ENCODE results near the gene PLCL2. TPM values are rescaled to one million over a fixed set of nuclear protein-coding genes. Genes with fewer than 3 reads are reported as not detected.

Gene PLCL2
- total RNA-seq, 1 experiment from 2014 or later: 32.1 TPM

GRCh38 chr3:17116007-17116600, 231.3 kb downstream of the PLCL2 start:
- H3K27me3 ChIP-seq (ENCODE audit: insufficient read depth, low read length): no peaks in the 10 kb centered on the region
- H4K5ac ChIP-seq (ENCODE audit: insufficient read length, low read depth, low read length): no peak overlapping the region
- no peaks in the 10 kb centered on the region for H3K4me1 ChIP-seq (ENCODE audit: insufficient read depth, low read length)
- Mint-ChIP-seq H3K27me3 (ENCODE audit: low read depth) (peaks cover 2% of the 10 kb centered on the region; the same call in 1 of the 2 replicates), H3K36me3 (ENCODE audit: insufficient read depth in 1 of 3, low read depth in 3 of 3) (peaks cover 0 to 4% (median 0%) of the 10 kb centered on the region in 3 experiments; a peak in 1 of 7 replicates), H3K4me3 (no peak overlapping the region), H3K27ac (no peak overlapping the region), H3K4me1 (no peaks in the 10 kb centered on the region; a peak in 1 of 4 replicates), H3K9me3 (no peaks in the 10 kb centered on the region; a peak in 2 of 5 replicates)
- no CpG with 5 or more reads among the region's 8 CpGs for WGBS (ENCODE audit: extremely low coverage, insufficient read length, low lambda C conversion rate)
- H2BK12ac ChIP-seq (ENCODE audit: insufficient read length, low read depth, low read length): no peak overlapping the region
- H3K4me2 ChIP-seq (ENCODE audit: insufficient read depth, insufficient read length, low read length): no peak overlapping the region
- H2AK5ac ChIP-seq (ENCODE audit: insufficient read length, low read length): no peak overlapping the region
- H2BK20ac ChIP-seq (ENCODE audit: low read depth, low read length, poor library complexity, severe bottlenecking): no peak overlapping the region
- H3K4ac ChIP-seq (ENCODE audit: low read depth, low read length): no peak overlapping the region
- H3K14ac ChIP-seq (ENCODE audit: insufficient read depth, low read length): no peak overlapping the region
- H3K9me3 ChIP-seq (ENCODE audit: control insufficient read depth, low read depth, low read length): no peaks in the 10 kb centered on the region
- H3K9ac ChIP-seq (ENCODE audit: extremely low read depth, insufficient read length, low read length): no peak overlapping the region
- H2BK15ac ChIP-seq (ENCODE audit: low read depth, low read length): no peak overlapping the region
- no peaks in the 10 kb centered on the region for H3K23me2 ChIP-seq (ENCODE audit: insufficient read length, low read depth, low read length, poor library complexity, severe bottlenecking)
- H4K91ac ChIP-seq (ENCODE audit: insufficient read length, low read depth, low read length): no peak overlapping the region
- no peaks in the 10 kb centered on the region for H3K79me1 ChIP-seq (ENCODE audit: insufficient read depth, low read depth, low read length, poor library complexity, severe bottlenecking)
- no peak overlapping the region for H3K18ac ChIP-seq (ENCODE audit: insufficient read length, low read depth, low read length)
- H3K79me2 ChIP-seq (ENCODE audit: insufficient read depth, low read length): no peaks in the 10 kb centered on the region
- H3K56ac ChIP-seq (ENCODE audit: insufficient read length, low read depth, low read length): no peak overlapping the region
- H4K20me1 ChIP-seq (ENCODE audit: control insufficient read depth, insufficient read depth, insufficient read length): no peaks in the 10 kb centered on the region
- H2BK5ac ChIP-seq (ENCODE audit: insufficient read length, low read length): no peak overlapping the region
- no peak overlapping the region for H2AFZ ChIP-seq (ENCODE audit: low read length)
- no peak for TF ChIP-seq CTCF (conservative IDR thresholded peaks at IDR 0.05)
- no peak for DNase-seq
- H3K23ac ChIP-seq (ENCODE audit: insufficient read length, low read depth, low read length): no peak overlapping the region
- no peak overlapping the region for H3T11ph ChIP-seq (ENCODE audit: low read length)
- no peak overlapping the region for H4K8ac ChIP-seq (replicated peaks; ENCODE audit: insufficient read length, low read depth, low read length)
- H3K27ac ChIP-seq (ENCODE audit: insufficient read length, low read depth, low read length): no peak overlapping the region
- H2BK120ac ChIP-seq (ENCODE audit: low read depth, low read length, poor library complexity, severe bottlenecking): no peak overlapping the region
